ENCODE results near the gene CDH23. TPM values are rescaled to one million over a fixed set of nuclear protein-coding genes. Genes with fewer than 3 reads are reported as not detected.
A peak's percentile ranks its signal among the peaks of the same experiment; 100 is the strongest.

The CDH23 gene
- total RNA-seq, 1 donor from 2014 or later: 3.7 TPM

- DNase-seq: no peak
- ATAC-seq (ENCODE audit: poor library complexity): no peak
- intact Hi-C loops (cut with DNase I): no loop called here
Observed at GRCh38 chr10:71658467-71658745, 261.7 kb downstream of the CDH23 start.

- intact Hi-C loops (cut with DNase I): no loop called here
- ATAC-seq (ENCODE audit: poor library complexity): no peak
- no peak for DNase-seq
Observed at GRCh38 chr10:71659111-71659634, 262.5 kb downstream of the CDH23 start.

- intact Hi-C loops (cut with DNase I): no loop called here
- ATAC-seq (ENCODE audit: poor library complexity): no peak
Observed at GRCh38 chr10:71659737-71660136, 263.0 kb downstream of the CDH23 start.

GRCh38 chr10:71660313-71660712 lies 263.6 kb downstream of the CDH23 start:
- intact Hi-C loops (cut with DNase I): no loop called here
- ATAC-seq (ENCODE audit: poor library complexity): no peak
- DNase-seq: no peak

More at GRCh38 chr10:71659737-71660136, 263.0 kb downstream of the CDH23 start:
- DNase-seq: no peak

- ATAC-seq (ENCODE audit: poor library complexity): no peak
- intact Hi-C loops (cut with DNase I): no loop called here
- no peak for DNase-seq
Observed at GRCh38 chr10:71661060-71661622, 264.4 kb downstream of the CDH23 start.

GRCh38 chr10:71661779-71662336 lies 265.1 kb downstream of the CDH23 start:
- ATAC-seq (ENCODE audit: poor library complexity) (no peak), DNase-seq (no peak)
- intact Hi-C loops (cut with DNase I): no loop called here

- intact Hi-C loops (cut with DNase I): no loop called here
- no peak for ATAC-seq (ENCODE audit: poor library complexity)
- DNase-seq: no peak
Observed at GRCh38 chr10:71663311-71663710, 266.6 kb downstream of the CDH23 start.

- DNase-seq (no peak), ATAC-seq (ENCODE audit: poor library complexity) (no peak)
- intact Hi-C loops (cut with DNase I): no loop called here
Observed at GRCh38 chr10:71664585-71664984, 267.9 kb downstream of the CDH23 start.

DNA sequence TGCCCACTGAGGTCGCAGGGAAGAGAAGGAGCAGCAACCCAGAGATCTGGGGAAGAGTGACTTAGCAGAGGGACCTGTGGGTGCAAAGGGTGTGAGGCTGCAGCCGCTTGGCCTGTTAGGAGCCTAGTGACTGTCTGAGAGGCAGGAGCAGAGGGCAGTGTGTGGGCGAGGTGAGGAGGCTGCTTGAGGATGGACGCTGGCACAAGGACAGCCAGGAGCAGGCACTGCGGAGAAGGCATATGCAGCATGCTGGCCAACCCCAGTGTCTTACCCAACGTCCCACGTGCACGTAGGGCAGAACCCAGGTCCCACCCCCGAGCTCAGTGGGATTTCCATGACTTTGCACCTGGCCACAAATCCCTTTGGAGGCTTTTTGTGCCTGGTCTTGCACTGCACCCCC lies 268.7 kb downstream of the CDH23 start:
- intact Hi-C loops (cut with DNase I): no loop called here
- ATAC-seq (ENCODE audit: poor library complexity) (no peak), DNase-seq (no peak)

DNA sequence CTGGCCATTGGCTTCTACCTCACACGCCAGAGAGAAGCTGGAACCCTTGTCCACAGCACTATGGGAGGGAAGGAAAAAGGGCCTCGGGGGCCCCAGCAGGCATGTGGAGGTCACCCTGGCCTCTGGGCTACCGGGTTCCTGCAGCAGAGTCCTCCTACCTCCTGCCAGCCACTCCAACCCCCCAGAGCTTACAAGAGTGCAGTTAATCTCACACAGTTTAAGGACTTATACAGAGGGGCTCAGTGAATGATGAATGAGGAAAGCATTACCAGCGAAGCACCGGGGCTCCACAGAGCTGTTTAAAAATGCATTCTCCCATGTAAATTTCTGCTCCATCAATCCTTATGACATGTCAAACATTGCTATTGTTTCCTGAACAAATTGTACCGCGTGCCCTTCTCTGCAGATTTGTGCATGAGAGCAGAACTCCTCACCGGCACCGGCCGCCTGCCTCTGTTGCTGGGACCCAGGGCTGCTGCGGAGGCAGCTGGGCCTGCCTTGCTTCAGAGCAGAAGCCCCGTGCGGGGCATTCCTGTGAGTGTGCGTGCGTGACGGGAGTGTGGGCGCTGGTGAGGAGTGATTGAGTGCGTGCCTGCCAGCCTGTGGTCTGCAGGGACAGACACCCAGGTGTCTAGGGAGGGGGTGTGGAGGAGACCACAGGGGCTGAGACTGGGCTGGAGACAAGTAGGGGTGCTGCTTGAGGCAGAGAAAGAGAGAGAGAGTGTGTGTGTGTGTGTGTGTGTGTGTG lies 270.1 kb downstream of the CDH23 start:
- intact Hi-C loops (cut with DNase I): no loop called here
- ATAC-seq (ENCODE audit: poor library complexity): no peak
- no peak for DNase-seq

GRCh38 chr10:71667387-71667752 lies 270.6 kb downstream of the CDH23 start:
- no peak for DNase-seq
- intact Hi-C loops (cut with DNase I): no loop called here
- ATAC-seq (ENCODE audit: poor library complexity): no peak

DNA sequence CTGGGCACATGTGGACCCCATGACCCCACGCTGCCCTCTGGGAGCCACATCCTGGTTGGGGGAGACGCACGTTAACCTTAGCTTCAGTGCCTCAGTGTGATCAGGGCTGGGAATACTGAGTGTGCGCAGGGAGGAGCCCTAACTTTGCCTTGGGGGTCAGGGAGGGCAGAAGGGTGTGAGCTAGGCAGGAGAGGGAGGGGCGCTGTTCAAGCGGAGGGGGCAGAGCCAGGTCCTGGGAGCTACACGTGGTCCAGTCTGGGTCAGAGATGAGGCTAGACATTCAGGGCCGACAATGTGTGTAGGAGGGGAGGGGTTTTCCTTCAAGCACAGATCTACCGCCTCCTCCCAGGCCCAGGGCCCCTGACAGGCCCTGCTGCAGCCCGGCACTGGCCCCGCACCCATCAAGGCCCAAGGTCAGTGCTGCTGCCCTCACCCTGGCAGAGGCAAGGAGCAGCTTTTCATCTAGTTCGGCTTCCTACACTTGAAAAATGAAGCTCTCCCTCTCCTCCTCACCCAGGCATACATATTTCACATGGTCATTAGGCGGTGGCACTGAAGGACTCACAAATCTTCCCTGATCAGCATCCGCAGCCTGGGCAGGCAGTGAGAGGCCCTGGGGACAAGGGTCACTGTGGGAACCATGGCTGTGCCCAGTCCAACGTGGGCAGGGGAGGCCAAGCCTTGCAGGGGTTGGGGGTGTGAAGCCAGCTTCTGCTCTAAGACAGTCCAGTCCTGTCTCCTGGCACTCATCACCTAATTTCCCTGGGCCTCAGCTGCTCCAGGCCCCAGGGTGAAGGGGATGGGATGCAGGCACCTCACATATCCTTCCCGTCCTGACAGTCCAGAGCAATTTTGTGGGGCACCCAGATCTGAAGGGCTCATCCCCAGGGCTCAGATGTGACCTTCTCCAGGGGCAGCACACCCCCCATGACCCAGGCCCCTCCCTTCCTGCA lies 275.6 kb downstream of the CDH23 start:
- intact Hi-C loops (cut with DNase I): no loop called here
- no peak for DNase-seq

GRCh38 chr10:71675295-71675970 lies 278.7 kb downstream of the CDH23 start:
- ATAC-seq (ENCODE audit: poor library complexity) (no peak), DNase-seq (no peak)
- intact Hi-C loops (cut with DNase I): no loop called here

More for the DNA sequence above, 275.6 kb downstream of the CDH23 start:
- no peak for ATAC-seq (ENCODE audit: poor library complexity)

GRCh38 chr10:71677261-71677660 lies 280.5 kb downstream of the CDH23 start:
- intact Hi-C loops (cut with DNase I): no loop called here
- ATAC-seq (ENCODE audit: poor library complexity) (no peak), DNase-seq (no peak)

- intact Hi-C loops (cut with DNase I): no loop called here
- ATAC-seq (ENCODE audit: poor library complexity) (no peak), DNase-seq (no peak)
Observed at GRCh38 chr10:71678057-71678805, 281.5 kb downstream of the CDH23 start.

- no peak for DNase-seq
Observed at GRCh38 chr10:71679425-71679824, 282.7 kb downstream of the CDH23 start.

DNA sequence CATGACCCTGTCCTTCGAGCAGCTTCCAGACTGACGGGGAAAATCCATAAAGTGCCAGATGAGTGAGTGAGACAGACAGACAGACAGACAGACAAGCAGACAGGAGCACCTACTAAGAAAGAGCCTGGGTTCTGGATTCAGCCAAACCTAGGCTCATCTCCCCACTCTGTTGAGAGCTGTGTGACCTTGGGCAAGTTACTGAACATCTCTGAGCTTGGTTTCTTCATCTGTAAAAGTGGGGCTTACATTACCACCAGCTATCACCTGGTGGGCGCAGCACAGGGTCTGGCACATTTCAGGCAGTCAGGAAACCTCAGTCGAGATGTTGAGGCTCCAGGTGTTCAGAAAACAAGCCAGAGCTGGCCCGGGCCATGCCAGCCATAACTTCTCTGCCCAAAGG lies 285.3 kb downstream of the CDH23 start:
- intact Hi-C loops (cut with DNase I): no loop called here
- DNase-seq: no peak
- ATAC-seq (ENCODE audit: poor library complexity): no peak

More at GRCh38 chr10:71679425-71679824, 282.7 kb downstream of the CDH23 start:
- peak; percentile 49 for ATAC-seq (ENCODE audit: poor library complexity)
- intact Hi-C loops (cut with DNase I): no loop called here

GRCh38 chr10:71683301-71683700 lies 286.6 kb downstream of the CDH23 start:
- intact Hi-C loops (cut with DNase I): no loop called here
- DNase-seq (no peak), ATAC-seq (ENCODE audit: poor library complexity) (no peak)

Measured in Right ventricle myocardium superior (tissue), 1 donor.